ENCODE measurements around the gene RUBCNL.

DNA sequence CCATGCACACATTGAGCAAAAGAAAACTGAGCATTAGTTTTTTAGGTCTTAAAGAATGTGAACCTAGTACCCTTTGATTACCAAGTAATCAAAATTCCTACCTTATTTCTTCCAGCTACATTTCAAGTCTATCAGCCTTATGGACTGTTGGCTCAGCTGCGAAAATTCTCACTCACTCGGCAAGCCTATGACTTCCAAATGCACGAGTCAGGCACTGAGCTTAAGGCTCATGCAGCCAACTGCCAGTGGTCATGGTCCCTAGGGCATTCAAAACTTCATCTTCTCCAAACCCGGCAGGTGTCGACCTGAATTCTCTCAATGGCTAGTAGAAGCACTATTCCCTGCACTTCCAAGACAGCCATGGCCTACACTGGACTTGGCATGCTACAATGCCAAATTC is 41.2 kb downstream of the RUBCNL start:
- no peak for TF ChIP-seq POLR2AphosphoS5 (IDR thresholded peaks at IDR 0.05)
- TF ChIP-seq, protein P1, sequence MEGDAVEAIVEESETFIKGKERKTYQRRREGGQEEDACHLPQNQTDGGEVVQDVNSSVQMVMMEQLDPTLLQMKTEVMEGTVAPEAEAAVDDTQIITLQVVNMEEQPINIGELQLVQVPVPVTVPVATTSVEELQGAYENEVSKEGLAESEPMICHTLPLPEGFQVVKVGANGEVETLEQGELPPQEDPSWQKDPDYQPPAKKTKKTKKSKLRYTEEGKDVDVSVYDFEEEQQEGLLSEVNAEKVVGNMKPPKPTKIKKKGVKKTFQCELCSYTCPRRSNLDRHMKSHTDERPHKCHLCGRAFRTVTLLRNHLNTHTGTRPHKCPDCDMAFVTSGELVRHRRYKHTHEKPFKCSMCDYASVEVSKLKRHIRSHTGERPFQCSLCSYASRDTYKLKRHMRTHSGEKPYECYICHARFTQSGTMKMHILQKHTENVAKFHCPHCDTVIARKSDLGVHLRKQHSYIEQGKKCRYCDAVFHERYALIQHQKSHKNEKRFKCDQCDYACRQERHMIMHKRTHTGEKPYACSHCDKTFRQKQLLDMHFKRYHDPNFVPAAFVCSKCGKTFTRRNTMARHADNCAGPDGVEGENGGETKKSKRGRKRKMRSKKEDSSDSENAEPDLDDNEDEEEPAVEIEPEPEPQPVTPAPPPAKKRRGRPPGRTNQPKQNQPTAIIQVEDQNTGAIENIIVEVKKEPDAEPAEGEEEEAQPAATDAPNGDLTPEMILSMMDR (IDR thresholded peaks at IDR 0.05): no peak
- no peak for TF ChIP-seq POLR2A (IDR thresholded peaks at IDR 0.05)

Measured in gastroesophageal sphincter (tissue), 3 donors.